ENCODE results near the gene MON1B. TPM values are rescaled to one million over a fixed set of nuclear protein-coding genes. Genes with fewer than 3 reads are reported as not detected.

MON1B gene
- total and polyA plus RNA-seq, 11 donors = 5.6 to 33.0 (median 17.5) TPM

- Histone ChIP-seq H3K36me3 (no peaks in the 10 kb centered on the region), H3K9me3 (no peaks in the 10 kb centered on the region), H3K27ac (no peak overlapping the region), H3K4me1 (no peaks in the 10 kb centered on the region), H3K27me3 (peaks cover 0 to 7% (median 0%) of the 10 kb centered on the region in 9 donors), H3K4me3 (no peak overlapping the region)
- intact Hi-C loops (cut with DNase I) = loop anchor here in 5 of 10 donors (5.0 to 10.0 kb wide), 4 partner anchors 99 to 882 kb away; no protein-coding TSS in a partner anchor
- ATAC-seq (no peak), DNase-seq (no peak)
- TF ChIP-seq CTCF (IDR thresholded peaks at IDR 0.05) (no peak), POLR2A (IDR thresholded peaks at IDR 0.05) (no peak)
- WGBS, 4 donors = 61 to 67% (median 64%) methylated on average over 2 of the region's 2 CpGs
Measured at GRCh38 chr16:77166726-77167125, 24.3 kb upstream of the MON1B start.

GRCh38 chr16:77168901-77169300 is 22.1 kb upstream of the MON1B start:
- Histone ChIP-seq H3K4me3 (no peak overlapping the region), H3K4me1 (no peaks in the 10 kb centered on the region), H3K27ac (no peak overlapping the region), H3K9me3 (no peaks in the 10 kb centered on the region), H3K36me3 (no peaks in the 10 kb centered on the region), H3K27me3 (peaks cover 0 to 7% (median 0%) of the 10 kb centered on the region in 9 donors)
- 59 to 73% (median 65%) methylated on average over 4 of the region's 4 CpGs for WGBS, 4 donors
- TF ChIP-seq POLR2A (IDR thresholded peaks at IDR 0.05) = no peak
- TF ChIP-seq CTCF (IDR thresholded peaks at IDR 0.05) = no peak
- intact Hi-C loops (cut with DNase I) = loop anchor here in 6 of 10 donors (2.0 to 10.0 kb wide), 5 partner anchors 102 to 1382 kb away; no protein-coding TSS in a partner anchor
- ATAC-seq (no peak), DNase-seq (no peak)

- DNase-seq = peak in 2 of 5 donors; percentile 26 to 28
Measured at GRCh38 chr16:77169650-77170236, 21.2 kb upstream of the MON1B start.

More at GRCh38 chr16:77169650-77170236, 21.2 kb upstream of the MON1B start:
- no peak overlapping the region for H3K27ac ChIP-seq
- 11 to 19% (median 13%) methylated on average over 6 of the region's 6 CpGs for WGBS, 4 donors
- H3K27me3 ChIP-seq = peaks cover 0 to 10% (median 0%) of the 10 kb centered on the region in 9 donors
- TF ChIP-seq POLR2A (IDR thresholded peaks at IDR 0.05) (no peak), CTCF (IDR thresholded peaks at IDR 0.05) (peak; percentile 32 to 74 (median 64))
- intact Hi-C loops (cut with DNase I) = loop anchor here in 8 of 10 donors (2.0 to 10.0 kb wide), 10 partner anchors 102 to 1383 kb away; partner anchors contain the start of gene CNTNAP4 (in 3 of the 8)
- H3K4me3 ChIP-seq = no peak overlapping the region
- no peaks in the 10 kb centered on the region for H3K4me1 ChIP-seq
- peak in 1 of 4 donors; percentile 42 for ATAC-seq
- no peaks in the 10 kb centered on the region for H3K9me3 ChIP-seq
- no peaks in the 10 kb centered on the region for H3K36me3 ChIP-seq
